Gastroesophageal sphincter (tissue), 3 donors: ENCODE measurements around the gene DBR1.

Experiments
- CTCF ChIP-seq, 4 experiments: fragments of 200-600 bp in 2 of 4; fragments of 450-650 bp in 2 of 4; sonication (generic) in 1 of 4; IDR thresholded peaks; one replicate each; pipeline ENCODE4 v1.5.1; 2017 to 2019; ENCODE audit warnings: antibody characterized with exemption in 4 of 4, mild to moderate bottlenecking in 2 of 4, moderate library complexity in 2 of 4
- POLR2A ChIP-seq, 2 donors: fragments of 450-650 bp; IDR thresholded peaks; one replicate each; pipeline ENCODE4 v1.6.1; 2017; ENCODE audit warnings: antibody characterized with exemption in 2 of 2, mild to moderate bottlenecking in 2 of 2, moderate library complexity in 1 of 2

GRCh38 chr3:138187296-138188012 lies 12.7 kb upstream of the DBR1 start, which contains the start of gene ARMC8:
- TF ChIP-seq CTCF (IDR thresholded peaks at IDR 0.05) (no peak), POLR2A (IDR thresholded peaks at IDR 0.05) (peak; percentile 51 to 55)
